Hepatocyte (in vitro differentiated cells): ENCODE data around the gene URM1.

Source experiments
- CTCF ChIP-seq: fragments of 200-600 bp; sonication (generic); IDR thresholded peaks from 2 replicates; pipeline ENCODE4 v1.5.1; 2016; ENCODE audit warnings: antibody characterized with exemption, mild to moderate bottlenecking; ENCODE audit not compliant: poor library complexity
- EZH2 ChIP-seq: fragments of 200-600 bp; sonication (generic); IDR thresholded peaks from 2 replicates; pipeline ENCODE4 v1.6.1; 2016; ENCODE audit warnings: antibody characterized with exemption, mild to moderate bottlenecking, borderline replicate concordance
- EZH2phosphoT487 ChIP-seq: fragments of 200-600 bp; sonication (generic); IDR thresholded peaks from one replicate; pipeline ENCODE4 v1.6.1; 2018; ENCODE audit warnings: antibody characterized with exemption, mild to moderate bottlenecking, low read depth, moderate library complexity; ENCODE audit not compliant: unreplicated experiment, severe bottlenecking

GRCh38 chr9:128431207-128431606 lies 60.0 kb downstream of the URM1 start:
- TF ChIP-seq EZH2: no peak
- no peak for TF ChIP-seq CTCF
- TF ChIP-seq EZH2phosphoT487: no peak
